RWPE2 (cell line): ENCODE data around the gene RAC3.

ENCODE experiments used
- ATAC-seq: fragments of 200-7000 bp; cut with Tn5 transposase; 3 replicates; pipeline ENCODE4 v1.9.1; 2021; ENCODE audit warnings: low read depth
- DNase-seq: peaks from one replicate; pipeline ENCODE4 v3.0.0-alpha.2; 2020; ENCODE audit warnings: low spot score
- H3K27ac ChIP-seq: fragments of 450-650 bp; 2 replicates; pipeline ENCODE4 v1.5.1; 2017; ENCODE audit warnings: mild to moderate bottlenecking; ENCODE audit not compliant: poor library complexity, severe bottlenecking
- H3K27me3 ChIP-seq: fragments of 250-450 bp; sonication (Bioruptor Pico); 2 replicates; pipeline ENCODE4 v1.5.1; 2021; ENCODE audit warnings: mild to moderate bottlenecking, moderate library complexity; ENCODE audit not compliant: insufficient read depth, poor library complexity, severe bottlenecking
- H3K36me3 ChIP-seq: fragments of 250-450 bp; sonication (Bioruptor Pico); 2 replicates; pipeline ENCODE4 v1.5.1; 2020; ENCODE audit warnings: low read depth, mild to moderate bottlenecking, moderate library complexity
- H3K4me1 ChIP-seq: fragments of 250-450 bp; sonication (Bioruptor Pico); 2 replicates; pipeline ENCODE4 v1.5.1; 2021; ENCODE audit warnings: mild to moderate bottlenecking, moderate library complexity; ENCODE audit not compliant: insufficient read depth, poor library complexity, severe bottlenecking
- H3K4me3 ChIP-seq: fragments of 250-450 bp; sonication (Bioruptor Pico); 2 replicates; pipeline ENCODE4 v1.5.1; 2021; ENCODE audit warnings: mild to moderate bottlenecking, moderate library complexity; ENCODE audit not compliant: severe bottlenecking
- H3K9me3 ChIP-seq: fragments of 250-450 bp; sonication (Bioruptor Pico); 2 replicates; pipeline ENCODE4 v1.5.1; 2021; ENCODE audit warnings: mild to moderate bottlenecking, moderate library complexity; ENCODE audit not compliant: severe bottlenecking
- CTCF ChIP-seq: fragments of 450-650 bp; IDR thresholded peaks from one replicate; pipeline ENCODE4 v1.5.1; 2017; ENCODE audit warnings: mild to moderate bottlenecking, moderate library complexity; ENCODE audit not compliant: poor library complexity, severe bottlenecking

The RAC3 gene

GRCh38 chr17:81996232-81996756 lies 35.2 kb upstream of the RAC3 start:
- Histone ChIP-seq H3K27me3 (no peaks in the 10 kb centered on the region), H3K9me3 (no peaks in the 10 kb centered on the region), H3K36me3 (peaks cover 7% of the 10 kb centered on the region; the same call in 1 of the 2 replicates), H3K4me1 (peaks cover 4% of the 10 kb centered on the region), H3K27ac (no peak overlapping the region), H3K4me3 (no peak overlapping the region)
- ATAC-seq (no peak), DNase-seq (no peak)
- TF ChIP-seq CTCF, result no peak

- ATAC-seq (no peak), DNase-seq (no peak)
- Histone ChIP-seq H3K4me1 (peaks cover 4% of the 10 kb centered on the region), H3K9me3 (no peaks in the 10 kb centered on the region), H3K27me3 (no peaks in the 10 kb centered on the region), H3K4me3 (no peak overlapping the region), H3K36me3 (peaks cover 7% of the 10 kb centered on the region; the same call in 1 of the 2 replicates), H3K27ac (no peak overlapping the region)
- no peak for TF ChIP-seq CTCF
Observed at GRCh38 chr17:81996757-81997441, 34.6 kb upstream of the RAC3 start.

- DNase-seq (no peak), ATAC-seq (no peak)
- Histone ChIP-seq H3K36me3 (peaks cover 7% of the 10 kb centered on the region; the same call in 1 of the 2 replicates), H3K27me3 (no peaks in the 10 kb centered on the region), H3K4me1 (peaks cover 4% of the 10 kb centered on the region), H3K4me3 (no peak overlapping the region), H3K27ac (no peak overlapping the region), H3K9me3 (no peaks in the 10 kb centered on the region)
- no peak for TF ChIP-seq CTCF
Observed at GRCh38 chr17:81998212-81998611, 33.3 kb upstream of the RAC3 start.

GRCh38 chr17:81998691-81999438 lies 32.6 kb upstream of the RAC3 start:
- Histone ChIP-seq H3K9me3 (no peaks in the 10 kb centered on the region), H3K4me1 (peaks cover 9% of the 10 kb centered on the region), H3K27me3 (no peaks in the 10 kb centered on the region), H3K27ac (no peak overlapping the region), H3K4me3 (no peak overlapping the region), H3K36me3 (peaks cover 7% of the 10 kb centered on the region; the same call in 1 of the 2 replicates)
- no peak for TF ChIP-seq CTCF
- DNase-seq, result no peak
- ATAC-seq, result no peak

GRCh38 chr17:81999587-81999975 lies 31.9 kb upstream of the RAC3 start:
- H3K9me3 ChIP-seq, result no peaks in the 10 kb centered on the region
- TF ChIP-seq CTCF, result no peak
- peaks cover 7% of the 10 kb centered on the region; the same call in 1 of the 2 replicates for H3K36me3 ChIP-seq
- peaks cover 13% of the 10 kb centered on the region for H3K4me1 ChIP-seq
- H3K4me3 ChIP-seq, result no peak overlapping the region
- no peaks in the 10 kb centered on the region for H3K27me3 ChIP-seq
- ATAC-seq (no peak), DNase-seq (no peak)
- H3K27ac ChIP-seq, result no peak overlapping the region
